IPS-20b (cell line): ENCODE measurements around the gene SDR9C7.
"Not testable (repeated sequence)": the region's sequence is repeated elsewhere in the genome, so short reads cannot be mapped to it uniquely, and the experiment has no call there.

ENCODE experiments used
- H3K27ac ChIP-seq: one replicate; pipeline ENCODE4 v1.5.1; 2013; ENCODE audit warnings: low read length
- H3K27me3 ChIP-seq: 2 replicates; pipeline ENCODE4 v1.6.1; 2013; ENCODE audit warnings: mild to moderate bottlenecking, low read length, inconsistent platforms; ENCODE audit not compliant: insufficient read depth
- H3K36me3 ChIP-seq: 2 replicates; pipeline ENCODE4 v1.6.1; 2013; ENCODE audit warnings: low read depth, mild to moderate bottlenecking, inconsistent platforms, low read length, moderate library complexity; ENCODE audit not compliant: insufficient read depth
- H3K4me1 ChIP-seq: 2 replicates; pipeline ENCODE4 v1.6.1; 2013; ENCODE audit warnings: mild to moderate bottlenecking, control low read depth, inconsistent platforms, low read length, moderate library complexity; ENCODE audit not compliant: insufficient read depth
- H3K4me3 ChIP-seq: 2 replicates; pipeline ENCODE4 v1.5.1; 2013; ENCODE audit warnings: mild to moderate bottlenecking, low read length, inconsistent platforms
- H3K9ac ChIP-seq: 2 replicates; pipeline ENCODE4 v1.6.1; 2013; ENCODE audit warnings: low read depth, mild to moderate bottlenecking, inconsistent platforms, low read length, moderate library complexity
- H3K9me3 ChIP-seq: 2 replicates; pipeline ENCODE4 v1.6.1; 2013; ENCODE audit warnings: mild to moderate bottlenecking, low read depth, low read length, inconsistent platforms; ENCODE audit not compliant: insufficient read depth

SDR9C7 gene

DNA sequence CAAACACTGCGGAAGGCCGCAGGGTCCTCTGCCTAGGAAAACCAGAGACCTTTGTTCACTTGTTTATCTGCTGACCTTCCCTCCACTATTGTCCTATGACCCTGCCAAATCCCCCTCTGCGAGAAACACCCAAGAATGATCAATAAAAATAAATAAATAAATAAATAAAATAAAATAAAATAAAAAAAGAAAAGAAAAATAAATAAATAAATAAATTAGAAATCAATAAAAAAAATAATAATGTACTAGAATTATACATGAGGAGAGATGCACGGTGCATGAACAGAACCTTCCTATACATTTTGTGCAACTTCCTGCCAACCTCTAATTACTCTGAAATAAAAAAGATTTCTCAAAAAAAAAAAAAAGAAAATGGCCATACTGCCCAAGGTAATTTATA lies 30.9 kb upstream of the SDR9C7 start:
- not testable (repeated sequence) for H3K27ac ChIP-seq, H3K9ac ChIP-seq, H3K36me3 ChIP-seq, H3K27me3 ChIP-seq, H3K4me3 ChIP-seq, H3K9me3 ChIP-seq, H3K4me1 ChIP-seq

DNA sequence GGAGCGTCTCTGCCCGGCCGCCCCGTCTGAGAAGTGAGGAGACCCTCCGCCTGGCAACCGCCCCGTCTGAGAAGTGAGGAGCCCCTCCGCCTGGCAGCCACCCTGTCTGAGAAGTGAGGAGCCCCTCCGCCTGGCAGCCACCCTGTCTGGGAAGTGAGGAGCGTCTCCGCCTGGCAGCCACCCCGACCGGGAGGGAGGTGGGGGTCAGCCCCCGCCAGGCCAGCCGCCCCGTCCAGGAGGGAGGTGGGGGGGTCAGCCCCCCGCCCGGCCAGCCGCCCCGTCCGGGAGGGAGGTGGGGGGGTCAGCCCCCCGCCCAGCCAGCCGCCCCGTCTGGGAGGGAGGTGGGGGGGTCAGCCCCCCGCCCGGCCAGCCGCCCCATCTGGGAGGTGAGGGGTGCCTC lies 29.3 kb upstream of the SDR9C7 start:
- H3K4me3 ChIP-seq: not testable (repeated sequence)

DNA sequence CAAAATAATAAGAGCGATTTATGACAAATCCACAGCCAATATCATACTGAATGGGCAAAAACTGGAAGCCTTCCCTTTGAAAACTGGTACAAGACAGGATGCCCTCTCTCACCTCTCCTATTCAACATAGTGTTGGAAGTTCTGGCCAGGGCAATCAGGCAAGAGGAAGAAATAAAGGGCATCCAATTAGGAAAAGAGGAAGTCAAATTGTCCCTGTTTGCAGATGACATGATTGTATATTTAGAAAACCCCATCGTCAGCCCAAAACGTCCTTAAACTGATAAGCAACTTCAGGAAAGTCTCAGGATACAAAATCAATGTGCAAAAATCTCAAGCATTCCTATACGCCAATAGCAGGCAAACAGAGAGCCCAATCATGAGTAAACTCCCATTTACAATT lies 28.0 kb upstream of the SDR9C7 start:
- not testable (repeated sequence) for H3K9ac ChIP-seq, H3K4me1 ChIP-seq, H3K36me3 ChIP-seq, H3K4me3 ChIP-seq, H3K27ac ChIP-seq, H3K27me3 ChIP-seq
- H3K9me3 ChIP-seq: peaks cover 30% of the 10 kb centered on the region

More for the DNA sequence above, 29.3 kb upstream of the SDR9C7 start:
- not testable (repeated sequence) for H3K36me3 ChIP-seq, H3K9ac ChIP-seq, H3K27ac ChIP-seq, H3K4me1 ChIP-seq, H3K27me3 ChIP-seq
- H3K9me3 ChIP-seq: peaks cover 20% of the 10 kb centered on the region

DNA sequence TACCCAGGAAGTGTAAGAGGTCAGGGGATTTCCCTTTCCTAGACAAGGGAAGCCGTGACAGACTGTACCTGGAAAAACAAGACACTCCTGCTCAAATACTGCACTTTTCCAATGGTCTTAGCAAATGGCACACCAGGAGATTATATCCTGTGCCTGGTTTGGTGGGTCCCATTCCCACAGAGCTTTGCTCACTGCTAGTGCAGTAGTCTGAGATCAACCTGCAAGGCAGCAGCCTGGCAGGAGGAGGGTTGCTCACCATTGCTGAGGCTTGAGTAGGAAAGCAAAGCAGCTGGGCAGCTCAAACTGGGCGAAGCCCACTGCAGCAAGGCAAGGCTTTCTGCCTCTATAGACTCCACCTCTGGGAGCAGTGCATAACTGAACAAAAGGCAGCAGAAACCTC lies 24.2 kb upstream of the SDR9C7 start:
- H3K9ac ChIP-seq: no peak overlapping the region
- H3K27ac ChIP-seq: no peak overlapping the region
- no peak overlapping the region for H3K4me3 ChIP-seq
- H3K27me3 ChIP-seq: no peaks in the 10 kb centered on the region
- peaks cover 21% of the 10 kb centered on the region for H3K9me3 ChIP-seq
- H3K4me1 ChIP-seq: no peaks in the 10 kb centered on the region
- H3K36me3 ChIP-seq: no peaks in the 10 kb centered on the region

DNA sequence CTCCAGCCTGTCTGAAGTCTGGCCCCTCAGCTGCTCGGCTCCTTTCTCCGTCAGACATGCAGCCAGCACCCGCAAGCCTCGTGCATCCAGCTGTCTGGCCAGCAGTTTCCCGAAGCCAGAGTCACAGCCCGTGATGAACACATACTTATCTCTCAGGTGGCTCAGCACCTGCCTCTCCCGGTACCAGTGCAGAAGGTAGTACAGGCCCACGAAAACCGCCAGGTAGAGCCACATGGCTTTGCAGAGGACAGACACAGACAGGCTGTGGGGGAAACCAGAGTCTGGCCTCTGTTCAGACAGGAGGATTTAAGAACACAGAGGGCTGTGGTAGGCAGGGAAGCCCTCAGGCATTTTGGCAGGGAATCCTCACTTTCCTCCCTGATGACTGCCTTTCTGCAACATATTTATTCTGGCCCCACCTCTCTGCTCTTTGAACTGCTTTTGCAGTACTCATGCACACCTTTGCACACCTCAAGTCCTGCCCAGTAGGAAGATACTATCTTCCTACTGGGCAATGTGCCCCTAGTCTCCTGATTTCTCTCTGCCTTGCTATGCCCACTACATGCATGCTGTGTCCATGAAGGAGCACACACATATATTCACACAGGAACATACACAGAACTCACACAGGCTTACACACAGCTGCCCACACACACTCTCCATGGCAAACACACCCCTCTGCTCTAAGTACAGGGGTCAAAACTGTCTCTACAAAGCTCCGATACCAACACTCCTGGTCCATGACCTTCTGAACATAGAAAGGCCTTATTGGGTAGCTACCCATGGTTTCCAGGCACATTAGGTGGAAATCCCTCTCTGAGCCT lies 23.2 kb upstream of the SDR9C7 start, which contains the start of gene RDH16:
Gene RDH16, minus strand, starts transcription at position 380 of the 824 bp plus-strand sequence. Its CDS starts 146 bp downstream, at position 234.
- H3K9me3 ChIP-seq: peaks cover 21% of the 10 kb centered on the region
- no peaks in the 10 kb centered on the region for H3K4me1 ChIP-seq
- no peaks in the 10 kb centered on the region for H3K27me3 ChIP-seq
- H3K4me3 ChIP-seq: no peak within 1 kb of the TSS
- H3K36me3 ChIP-seq: no peaks in the 10 kb centered on the region
- no peak within 1 kb of the TSS for H3K9ac ChIP-seq
- no peak within 1 kb of the TSS for H3K27ac ChIP-seq

DNA sequence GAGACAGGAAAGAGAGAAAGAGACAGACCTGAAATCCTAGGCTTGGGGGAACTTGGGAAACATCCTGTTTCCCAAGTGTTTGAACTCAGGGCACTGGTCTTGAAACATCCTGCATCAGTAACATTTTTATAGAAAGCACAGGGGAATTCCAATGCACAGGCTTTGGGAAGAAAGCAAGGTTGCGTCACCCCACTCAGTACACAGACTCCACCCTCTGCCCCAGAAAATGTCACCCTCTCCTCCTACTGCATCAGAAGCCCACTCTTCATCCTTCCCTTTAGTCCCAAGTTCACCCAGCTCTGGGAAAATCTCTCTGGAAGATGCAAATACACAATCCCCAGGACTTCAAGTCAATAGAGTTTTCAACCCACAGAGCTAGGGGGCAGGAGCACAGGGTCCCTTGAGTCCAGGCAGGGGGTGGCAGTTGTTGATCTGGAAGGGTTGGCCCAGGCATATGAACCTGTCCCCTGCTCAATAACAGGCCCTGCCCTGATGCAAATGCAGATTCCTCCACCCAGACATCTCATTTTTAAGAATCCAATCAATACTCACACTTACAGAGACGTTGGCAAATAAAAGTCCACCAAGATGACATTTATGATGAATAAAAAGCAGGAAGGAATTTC lies 21.5 kb upstream of the SDR9C7 start:
- Histone ChIP-seq H3K9ac (no peak overlapping the region), H3K4me1 (no peaks in the 10 kb centered on the region), H3K27me3 (no peaks in the 10 kb centered on the region), H3K4me3 (no peak overlapping the region), H3K36me3 (no peaks in the 10 kb centered on the region), H3K9me3 (peaks cover 21% of the 10 kb centered on the region), H3K27ac (no peak overlapping the region)

DNA sequence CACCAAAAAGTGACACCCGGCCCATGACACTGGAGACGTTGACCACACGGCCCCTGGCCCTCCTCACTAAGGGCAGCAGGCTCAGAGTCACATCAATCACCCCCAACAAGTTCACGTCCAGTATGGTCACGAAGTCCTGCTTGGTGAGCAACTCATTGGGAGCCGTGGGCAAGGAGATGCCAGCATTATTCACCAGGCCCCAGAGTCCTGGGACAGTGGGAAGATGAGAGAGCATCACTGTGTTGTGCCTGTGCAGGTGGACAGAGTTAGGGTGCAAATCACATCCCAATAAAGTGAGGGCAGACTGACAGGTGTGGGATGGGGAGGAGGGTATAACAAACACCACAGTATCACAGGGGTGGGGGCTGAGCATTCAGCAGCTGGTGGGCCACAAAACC lies 20.7 kb upstream of the SDR9C7 start:
- H3K36me3 ChIP-seq: no peaks in the 10 kb centered on the region
- no peaks in the 10 kb centered on the region for H3K4me1 ChIP-seq
- H3K9me3 ChIP-seq: peaks cover 21% of the 10 kb centered on the region
- H3K9ac ChIP-seq: no peak overlapping the region
- H3K27ac ChIP-seq: no peak overlapping the region
- no peak overlapping the region for H3K4me3 ChIP-seq
- H3K27me3 ChIP-seq: no peaks in the 10 kb centered on the region

DNA sequence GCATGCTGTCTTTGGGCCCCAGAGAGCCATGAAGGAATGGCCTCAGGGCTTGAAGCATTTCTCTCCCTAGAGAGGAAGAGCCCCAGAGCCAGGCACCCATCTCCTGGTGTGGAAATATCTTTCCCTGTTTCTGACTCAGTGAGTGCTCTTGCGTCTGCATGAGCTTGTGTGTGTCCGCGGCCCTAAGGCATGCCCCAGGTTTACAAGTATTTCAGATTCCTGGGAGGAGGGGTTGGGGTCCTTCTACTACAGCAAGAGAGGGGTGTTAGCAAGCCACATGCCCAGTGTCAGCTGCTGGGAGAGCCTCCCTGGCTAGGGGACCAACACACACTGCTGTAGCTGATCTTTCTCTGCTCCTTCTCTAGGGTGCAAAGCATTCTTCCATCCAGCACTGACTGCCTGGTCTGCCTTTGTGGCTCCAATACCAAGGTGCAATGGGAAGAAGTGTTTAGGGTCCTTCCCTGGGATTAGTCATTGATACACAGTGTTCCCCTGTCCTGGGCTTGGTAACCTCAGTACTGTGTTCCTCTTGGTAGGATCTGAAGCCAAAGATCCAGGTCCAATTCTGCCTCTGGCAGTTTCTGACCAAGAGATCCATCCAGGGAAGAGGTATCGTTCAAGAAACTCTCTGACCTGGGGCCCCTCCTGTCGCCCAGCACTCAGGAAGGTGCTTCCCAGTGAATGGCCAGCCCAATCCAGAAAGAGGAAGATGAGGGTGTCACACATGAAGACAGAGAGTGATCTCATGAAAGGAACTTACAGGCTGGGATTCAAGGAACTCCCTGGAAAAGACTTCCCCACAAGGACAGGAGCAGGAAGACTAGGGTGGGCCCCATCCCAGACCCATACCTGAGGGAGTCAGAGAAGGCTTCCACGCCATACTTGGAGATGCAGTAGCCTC lies 20.1 kb upstream of the SDR9C7 start:
- no peaks in the 10 kb centered on the region for H3K27me3 ChIP-seq
- H3K4me3 ChIP-seq: no peak overlapping the region
- H3K36me3 ChIP-seq: no peaks in the 10 kb centered on the region
- peaks cover 18% of the 10 kb centered on the region for H3K9me3 ChIP-seq
- H3K4me1 ChIP-seq: no peaks in the 10 kb centered on the region
- no peak overlapping the region for H3K9ac ChIP-seq
- no peak overlapping the region for H3K27ac ChIP-seq

DNA sequence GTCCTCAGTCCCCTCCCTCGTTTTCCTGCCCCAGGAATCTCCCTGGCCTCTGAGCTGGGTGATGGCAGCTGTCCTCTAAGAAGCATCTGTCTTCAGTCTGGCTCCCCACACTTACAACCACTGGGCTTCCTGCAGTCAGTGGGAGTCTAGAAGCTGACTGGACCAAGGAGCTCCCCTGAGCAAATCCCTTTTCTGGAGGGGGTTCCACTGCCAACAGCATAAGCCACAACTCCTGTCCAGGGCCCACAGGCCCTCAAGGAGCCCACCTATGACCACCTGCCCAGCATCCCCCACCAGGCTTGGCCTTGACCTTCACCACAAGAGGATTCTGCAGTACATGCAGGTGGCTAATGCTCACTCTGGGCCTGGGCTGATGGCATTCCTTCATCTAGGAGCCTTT lies 19.1 kb upstream of the SDR9C7 start:
- Histone ChIP-seq H3K36me3 (no peaks in the 10 kb centered on the region), H3K9ac (no peak overlapping the region), H3K27me3 (no peaks in the 10 kb centered on the region), H3K4me1 (no peaks in the 10 kb centered on the region), H3K9me3 (peaks cover 8% of the 10 kb centered on the region), H3K27ac (no peak overlapping the region), H3K4me3 (no peak overlapping the region)

DNA sequence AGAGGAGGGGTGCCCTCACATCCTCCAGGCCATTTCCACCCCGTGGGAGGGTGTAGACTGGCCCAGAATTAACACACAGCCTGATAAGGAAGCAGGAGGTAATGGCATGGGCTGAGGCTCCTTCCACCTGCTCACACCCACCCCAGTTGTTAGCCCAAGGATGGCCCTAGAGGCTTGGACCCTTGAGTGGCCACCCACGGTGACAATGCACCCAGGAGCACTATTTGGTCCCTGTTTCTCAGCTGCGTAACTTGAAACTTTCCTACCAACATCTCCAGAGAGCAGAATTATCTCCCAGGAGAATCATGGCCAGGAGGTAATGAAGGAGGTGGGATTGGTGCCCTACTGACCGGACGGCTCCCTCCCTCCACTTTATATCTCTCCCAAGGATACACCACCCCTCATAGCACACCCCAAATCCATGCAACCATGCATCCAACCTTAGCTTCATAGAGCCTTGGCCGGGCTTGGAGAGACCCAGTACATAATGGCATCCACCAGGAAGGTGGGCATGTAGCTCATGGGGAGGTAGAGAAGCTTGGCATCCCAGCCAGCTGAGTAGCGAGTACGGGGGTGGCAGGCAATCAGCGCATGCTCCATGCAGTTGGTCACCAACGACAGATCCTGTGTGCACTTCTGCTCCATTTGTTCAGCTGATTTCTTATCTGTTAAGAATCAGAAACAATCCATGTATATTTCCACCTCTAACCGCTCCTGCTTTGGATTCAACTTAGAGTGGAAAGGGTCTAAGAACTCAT lies 17.6 kb upstream of the SDR9C7 start:
- Histone ChIP-seq H3K27ac (no peak overlapping the region), H3K9me3 (no peaks in the 10 kb centered on the region), H3K9ac (no peak overlapping the region), H3K4me1 (no peaks in the 10 kb centered on the region), H3K4me3 (no peak overlapping the region), H3K27me3 (no peaks in the 10 kb centered on the region), H3K36me3 (no peaks in the 10 kb centered on the region)

DNA sequence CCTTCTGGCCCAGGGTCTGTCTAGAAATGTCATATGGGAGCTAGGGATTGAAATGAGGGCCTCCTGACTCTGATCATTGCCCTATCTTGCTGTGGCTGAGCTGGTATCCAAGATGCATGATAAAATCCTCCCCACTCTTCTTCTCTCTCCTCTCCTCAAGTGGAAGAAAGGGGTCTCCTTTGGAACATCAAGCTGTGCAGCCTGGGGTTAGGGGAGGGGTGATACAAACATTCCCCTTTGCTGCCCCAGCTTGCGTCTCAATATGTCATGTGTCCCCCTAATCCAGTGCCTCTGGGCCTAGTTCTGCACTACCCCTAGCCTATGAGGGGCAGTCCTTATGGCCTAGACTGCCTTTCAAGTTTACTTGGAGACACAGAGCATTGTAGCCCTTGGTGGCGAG lies 14.7 kb upstream of the SDR9C7 start:
- Histone ChIP-seq H3K4me3 (no peak overlapping the region), H3K4me1 (no peaks in the 10 kb centered on the region), H3K9ac (no peak overlapping the region), H3K27me3 (no peaks in the 10 kb centered on the region), H3K36me3 (no peaks in the 10 kb centered on the region), H3K9me3 (no peaks in the 10 kb centered on the region; the same call in 1 of the 2 replicates), H3K27ac (no peak overlapping the region)
